Lung (tissue), 16 donors: ENCODE data around the gene ZNF593. TPM values are rescaled to one million over a fixed set of nuclear protein-coding genes. Genes with fewer than 3 reads are reported as not detected.
A peak's percentile ranks its signal among the peaks of the same experiment; 100 is the strongest.

Experiments used
- ATAC-seq: fragments of 200-7000 bp; cut with Tn5 transposase; one replicate; pipeline ENCODE4 v1.9.1; 2020; ENCODE audit warnings: moderate number of reproducible peaks; ENCODE audit not compliant: insufficient read depth, low FRiP score
- DNase-seq, 3 donors: peaks; one replicate each; pipeline ENCODE4 v3.0.0-alpha.2; 2013 to 2017
- H3K27ac ChIP-seq, 2 donors: one replicate each; pipeline ENCODE4 v1.5.1; 2013; ENCODE audit warnings: mild to moderate bottlenecking in 2 of 2, moderate library complexity in 2 of 2, control low read depth in 1 of 2, inconsistent platforms in 1 of 2, low read depth in 1 of 2, low read length in 1 of 2
- H3K27me3 ChIP-seq, 3 donors: one replicate each; pipeline ENCODE4 v1.5.1; 2013; ENCODE audit warnings: low read length in 2 of 3; ENCODE audit not compliant: control insufficient read depth in 3 of 3, insufficient read depth in 3 of 3
- H3K36me3 ChIP-seq, 4 donors: one replicate each; pipeline ENCODE4 v1.5.1; 2013; ENCODE audit warnings: low read length in 4 of 4, mild to moderate bottlenecking in 1 of 4, moderate library complexity in 1 of 4; ENCODE audit not compliant: control insufficient read depth in 4 of 4, insufficient read depth in 4 of 4
- H3K4me1 ChIP-seq, 5 donors: one replicate each; pipeline ENCODE4 v1.5.1; 2013; ENCODE audit warnings: low read length in 5 of 5, mild to moderate bottlenecking in 2 of 5, moderate library complexity in 1 of 5; ENCODE audit not compliant: control insufficient read depth in 5 of 5, insufficient read depth in 5 of 5
- H3K4me3 ChIP-seq: one replicate; pipeline ENCODE4 v1.5.1; 2013; ENCODE audit warnings: mild to moderate bottlenecking, control low read depth, moderate library complexity
- H3K9ac ChIP-seq, 2 donors: one replicate each; pipeline ENCODE4 v1.5.1; 2013; ENCODE audit warnings: low read length in 2 of 2, control low read depth in 1 of 2; ENCODE audit not compliant: insufficient read depth in 1 of 2
- H3K9me3 ChIP-seq, 4 donors: one replicate each; pipeline ENCODE4 v1.5.1; 2013; ENCODE audit warnings: low read length in 3 of 4, mild to moderate bottlenecking in 1 of 4, moderate library complexity in 1 of 4; ENCODE audit not compliant: control insufficient read depth in 4 of 4, insufficient read depth in 3 of 4
- CTCF ChIP-seq: IDR thresholded peaks from 2 replicates; pipeline ENCODE4 v1.5.1; 2012; ENCODE audit warnings: mild to moderate bottlenecking; ENCODE audit errors: control extremely low read depth, extremely low read depth
- WGBS, 2 donors: extraction: QIAGEN DNeasy Blood & Tissue Kit; methylation state at CpG; one replicate each; pipeline ENCODE4 v1.1.7; 2013; 5-methylcytosine and 5-hydroxymethylcytosine counted together
- long read RNA-seq, 5 donors: transcript quantifications; one replicate each; lab custom pipeline, GENCODE V29; 2026
- polyA plus RNA-seq, 2 donors: library from polyadenylated mRNA; stranded (reverse); fragments of 200-250 nt; gene quantifications; one replicate each; pipeline ENCODE4 v1.2.1, GENCODE V29; 2013
- total RNA-seq, 2 donors: library from RNA; depleted of rRNA in 1 of 2; stranded (reverse); fragments of >200 nt in 1 of 2; gene quantifications; one replicate each; pipeline ENCODE4 v1.2.1, GENCODE V29; 2014 to 2021
- donor health status: control.
- donor health status: control.
- donor health status: Bipolar disorder and iron deficiency.
- donor health status: healthy.
- donor health status: DM: yes; HTN: yes; CAD: no.

Gene ZNF593
- total RNA-seq: 10 to 100 TPM; 19.7 to 32.8 TPM
- polyA plus RNA-seq: 100 to 1,000 TPM in 1 of 2 donors, 10 to 100 TPM in 1; 90.4 to 140 TPM
- long read RNA-seq, donor 1, transcript ZNF593-202 (3 exons, 675 nt): major isoform, 30 of 36 reads
- long read RNA-seq, donor 1, partial matches to known transcripts: 6 of 36 reads
- long read RNA-seq, donor 1, other reads (novel, unspliced or antisense): 0 of 36 reads
- long read RNA-seq, donor 2, transcript ZNF593-202 (3 exons, 675 nt): major isoform, 10 of 10 reads
- long read RNA-seq, donor 2, partial matches to known transcripts: 0 of 10 reads
- long read RNA-seq, donor 2, other reads (novel, unspliced or antisense): 0 of 10 reads
- long read RNA-seq, donor 3, transcript ZNF593-202 (3 exons, 675 nt): major isoform, 7 of 7 reads
- long read RNA-seq, donor 3, partial matches to known transcripts: 0 of 7 reads
- long read RNA-seq, donor 3, other reads (novel, unspliced or antisense): 0 of 7 reads
- long read RNA-seq, donor 4, transcript ZNF593-202 (3 exons, 675 nt): major isoform, 15 of 15 reads
- long read RNA-seq, donor 4, partial matches to known transcripts: 0 of 15 reads
- long read RNA-seq, donor 4, other reads (novel, unspliced or antisense): 0 of 15 reads
- long read RNA-seq, donor 5, transcript ZNF593-202 (3 exons, 675 nt): major isoform, 33 of 34 reads
- long read RNA-seq, donor 5, partial matches to known transcripts: 0 of 34 reads
- long read RNA-seq, donor 5, other reads (novel, unspliced or antisense): 0 of 34 reads

GRCh38 chr1:26169669-26170471 lies at the start of gene ZNF593:
ZNF593 (plus strand) TSS chr1:26169908; CDS start chr1:26169984, 76 bp downstream.
- H3K4me3 ChIP-seq: peak within 1 kb of the TSS; percentile 76
- DNase-seq (peak; percentile 92 to 94 (median 94)), ATAC-seq (peak; percentile 90)
- H3K27ac ChIP-seq: peak within 1 kb of the TSS; percentile 76 to 79
- H3K27me3 ChIP-seq: no peaks in the 10 kb centered on the region
- H3K9me3 ChIP-seq: no peaks in the 10 kb centered on the region
- WGBS, 2 donors: 1 to 2% methylated on average over 61 to 76 of the region's 76 CpGs
- H3K36me3 ChIP-seq: peaks cover 0 to 3% (median 0%) of the 10 kb centered on the region in 4 donors
- TF ChIP-seq CTCF: peak; percentile 96
- H3K9ac ChIP-seq: peak within 1 kb of the TSS; percentile 52 to 59
- peaks cover 0 to 16% (median 4%) of the 10 kb centered on the region in 5 donors for H3K4me1 ChIP-seq

GRCh38 chr1:26121854-26122773 lies 47.6 kb upstream of the ZNF593 start:
- Histone ChIP-seq H3K4me3 (no peak overlapping the region), H3K27ac (peak overlapping the region in 1 of 2 donors; percentile 78), H3K9ac (no peak overlapping the region), H3K27me3 (no peaks in the 10 kb centered on the region), H3K4me1 (peaks cover 0 to 11% (median 0%) of the 10 kb centered on the region in 5 donors), H3K36me3 (peaks cover 6 to 26% (median 12%) of the 10 kb centered on the region in 4 donors), H3K9me3 (no peaks in the 10 kb centered on the region)
- WGBS, 2 donors: 46 to 54% methylated on average over 8 of the region's 8 CpGs
- TF ChIP-seq CTCF: no peak
- ATAC-seq: no peak
- DNase-seq: peak in 1 of 3 donors; percentile 17
